GM21526 (cell line): ENCODE results near the gene LUZP2.

ENCODE experiments used
- ATAC-seq: cut with Tn5 transposase; IDR thresholded peaks from one replicate; pipeline ENCODE4 v1.9.1; 2021; ENCODE audit warnings: moderate library complexity; ENCODE audit not compliant: unreplicated experiment, low FRiP score

LUZP2 gene

DNA sequence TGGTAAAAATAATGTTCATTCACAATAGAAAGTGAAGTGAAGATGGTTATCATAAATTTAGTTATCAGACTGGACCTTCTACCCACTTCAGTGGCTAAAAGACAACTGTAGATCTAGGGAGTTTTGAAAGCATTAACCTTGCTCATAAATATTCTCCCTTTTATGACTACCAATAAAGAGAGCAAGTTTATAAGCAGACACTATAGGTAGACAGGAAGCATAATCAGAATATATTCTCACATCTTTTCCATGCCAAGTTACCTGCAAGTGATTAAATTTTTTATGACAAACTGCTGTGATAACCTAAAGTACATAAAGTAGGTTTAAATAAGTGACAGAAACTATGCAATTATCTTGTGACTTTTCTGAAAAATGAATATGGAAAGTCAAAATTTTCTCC, 62.5 kb downstream of the LUZP2 start:
- ATAC-seq = no peak

GRCh38 chr11:24560324-24560723, 63.5 kb downstream of the LUZP2 start:
- no peak for ATAC-seq

- no peak for ATAC-seq
These were observed 70.5 kb downstream of the LUZP2 start for GRCh38 chr11:24567380-24567779.

- no peak for ATAC-seq
These were observed 75.5 kb downstream of the LUZP2 start for GRCh38 chr11:24572376-24572775.

DNA sequence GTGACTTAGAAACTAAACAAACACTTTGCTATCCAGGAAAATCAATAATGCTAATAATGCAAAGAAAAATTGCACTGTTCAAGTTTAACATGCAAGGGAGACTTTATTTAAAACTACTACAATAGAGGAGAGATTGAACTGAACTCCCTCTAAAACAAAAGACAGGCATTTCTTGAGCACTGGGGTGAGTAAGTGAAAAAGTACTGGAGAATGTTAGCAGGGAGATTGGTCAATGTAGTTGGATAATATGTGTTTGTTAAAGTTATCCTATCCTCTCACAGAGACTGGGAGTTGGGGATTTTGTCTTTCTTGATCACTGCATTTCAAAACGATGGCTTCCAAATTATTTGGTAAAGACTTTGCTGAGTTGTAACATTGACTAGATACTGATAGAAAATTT, 77.6 kb downstream of the LUZP2 start:
- no peak for ATAC-seq

GRCh38 chr11:24575392-24575791, 78.5 kb downstream of the LUZP2 start:
- no peak for ATAC-seq

- ATAC-seq = no peak
These were observed 88.3 kb downstream of the LUZP2 start for GRCh38 chr11:24585192-24585591.

DNA sequence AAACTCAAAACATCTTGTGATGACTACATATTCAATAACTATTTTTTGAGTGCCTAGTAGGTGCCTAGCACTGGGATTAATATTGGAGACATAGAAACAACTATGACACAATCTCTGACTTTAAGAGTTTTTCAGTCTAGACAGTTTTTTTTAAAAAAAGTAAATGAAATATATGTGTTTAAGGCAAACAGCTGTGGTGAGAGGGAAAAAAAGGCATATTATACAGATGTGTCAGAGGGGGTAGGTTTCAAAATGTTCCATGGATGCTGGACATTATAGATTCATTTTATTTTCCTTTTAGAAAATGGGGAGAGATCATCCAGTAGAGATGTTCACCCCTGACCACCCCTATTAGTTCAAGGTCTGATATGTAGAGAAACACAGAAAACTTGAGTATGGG, 90.8 kb downstream of the LUZP2 start:
- no peak for ATAC-seq

GRCh38 chr11:24588081-24588480, 91.2 kb downstream of the LUZP2 start:
- ATAC-seq = no peak

DNA sequence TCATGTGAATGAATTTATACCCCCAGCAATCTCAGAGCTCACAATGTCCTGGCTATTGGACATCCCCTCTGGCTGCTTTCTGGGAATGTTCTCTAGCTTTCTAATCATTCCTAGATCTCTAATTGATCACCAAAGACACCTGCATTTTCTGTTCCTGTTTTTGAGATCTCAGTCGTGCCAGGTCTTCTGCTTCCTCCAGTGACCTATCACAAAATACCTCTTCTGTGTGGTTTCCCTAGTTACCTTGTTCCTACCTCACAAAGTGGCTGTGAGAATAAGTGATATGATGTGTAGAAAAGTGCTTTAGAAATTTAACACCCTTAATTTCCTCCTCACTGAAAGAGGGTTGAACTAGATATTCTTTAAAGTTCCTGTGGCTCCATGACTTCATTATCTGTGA, 92.2 kb downstream of the LUZP2 start:
- no peak for ATAC-seq

GRCh38 chr11:24591283-24591682, 94.4 kb downstream of the LUZP2 start:
- ATAC-seq = no peak

DNA sequence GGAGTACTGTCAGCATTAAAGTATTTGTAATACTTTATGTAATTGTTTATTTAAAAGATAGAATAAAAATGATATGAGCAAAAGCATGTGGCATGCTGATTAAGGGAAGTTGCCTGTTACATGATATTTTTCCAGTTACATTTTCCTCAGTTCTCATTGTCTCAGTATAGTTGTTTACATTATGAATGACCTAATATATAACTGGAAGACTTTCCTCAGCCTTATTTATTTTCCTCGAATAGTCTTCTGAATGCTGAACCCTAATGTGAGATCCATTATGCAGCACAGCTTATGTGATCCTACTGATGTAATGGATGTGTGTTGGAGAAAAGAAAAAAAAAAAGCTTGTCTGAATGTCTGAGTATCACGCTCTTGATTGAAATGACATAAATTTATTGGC, 95.5 kb downstream of the LUZP2 start:
- no peak for ATAC-seq

- ATAC-seq = no peak
These were observed 96.5 kb downstream of the LUZP2 start for GRCh38 chr11:24593332-24593731.

GRCh38 chr11:24594401-24594800, 97.5 kb downstream of the LUZP2 start:
- no peak for ATAC-seq

- ATAC-seq = no peak
These were observed 101.8 kb downstream of the LUZP2 start for GRCh38 chr11:24598641-24599040.

DNA sequence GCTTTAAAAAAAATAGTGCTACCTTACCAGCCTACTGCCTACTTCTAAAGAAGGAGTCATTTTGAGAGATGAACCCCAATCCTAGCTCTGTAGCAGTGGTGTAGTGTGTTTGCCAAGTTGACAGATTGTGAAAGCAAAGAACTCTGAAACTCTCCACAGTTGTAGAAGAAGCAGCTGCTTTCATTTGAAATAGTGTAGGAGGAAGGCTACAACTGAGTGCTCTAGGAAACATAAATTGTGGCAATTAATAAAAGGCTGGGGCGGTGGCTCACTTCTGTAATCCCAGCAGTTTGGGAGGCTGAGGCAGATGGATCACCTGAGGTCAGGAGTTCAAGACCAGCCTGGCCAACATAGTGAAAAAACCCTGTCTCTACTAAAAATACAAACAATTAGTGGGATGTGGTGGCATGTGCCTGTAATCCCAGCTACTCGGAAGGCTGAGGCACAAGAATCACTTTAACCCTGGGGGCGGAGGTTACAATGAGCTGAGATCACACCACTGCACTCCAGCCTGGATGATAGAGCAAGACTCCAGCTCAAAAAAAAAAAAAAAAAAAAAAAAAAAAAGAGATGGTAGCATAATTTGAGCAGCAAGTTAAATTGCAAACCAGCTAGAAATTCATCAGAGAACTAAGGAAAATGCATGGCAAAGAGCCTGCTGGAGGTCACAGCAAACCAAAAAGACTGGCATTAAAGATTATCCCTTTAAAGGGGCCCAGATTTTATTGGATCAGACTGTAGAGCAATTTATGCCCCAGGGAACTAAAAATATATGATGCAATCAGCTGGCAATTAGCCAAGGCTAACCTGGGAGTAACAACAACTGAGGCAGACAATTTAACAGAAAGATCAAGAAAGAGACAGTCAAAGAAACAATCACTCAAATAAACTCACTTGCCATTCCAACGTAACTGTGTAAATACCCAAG, 112.6 kb downstream of the LUZP2 start:
- ATAC-seq = no peak

- no peak for ATAC-seq
These were observed 118.8 kb downstream of the LUZP2 start for GRCh38 chr11:24615451-24616160.

GRCh38 chr11:24617856-24618255, 121.0 kb downstream of the LUZP2 start:
- no peak for ATAC-seq

GRCh38 chr11:24619900-24620299, 123.0 kb downstream of the LUZP2 start:
- no peak for ATAC-seq

- ATAC-seq = no peak
These were observed 125.4 kb downstream of the LUZP2 start for GRCh38 chr11:24622262-24622661.

DNA sequence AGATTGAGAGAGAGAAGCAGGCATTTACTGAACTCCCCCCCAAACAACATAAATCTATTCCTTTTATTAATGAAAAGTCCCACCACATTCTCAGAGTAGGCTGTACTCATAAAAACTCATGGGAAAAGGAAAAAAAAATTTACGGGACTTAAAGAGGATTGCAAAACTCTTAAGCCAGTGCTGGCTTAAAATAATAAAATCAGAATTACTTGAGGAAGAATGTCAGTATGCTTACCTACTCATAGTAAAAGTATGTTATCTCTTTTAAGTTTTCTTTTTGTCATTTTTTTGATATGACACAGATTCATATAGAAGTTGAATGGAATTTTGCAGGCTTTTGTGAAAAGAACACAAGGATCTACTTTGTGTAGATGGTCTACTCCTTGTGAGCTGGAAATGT, 126.3 kb downstream of the LUZP2 start:
- no peak for ATAC-seq

DNA sequence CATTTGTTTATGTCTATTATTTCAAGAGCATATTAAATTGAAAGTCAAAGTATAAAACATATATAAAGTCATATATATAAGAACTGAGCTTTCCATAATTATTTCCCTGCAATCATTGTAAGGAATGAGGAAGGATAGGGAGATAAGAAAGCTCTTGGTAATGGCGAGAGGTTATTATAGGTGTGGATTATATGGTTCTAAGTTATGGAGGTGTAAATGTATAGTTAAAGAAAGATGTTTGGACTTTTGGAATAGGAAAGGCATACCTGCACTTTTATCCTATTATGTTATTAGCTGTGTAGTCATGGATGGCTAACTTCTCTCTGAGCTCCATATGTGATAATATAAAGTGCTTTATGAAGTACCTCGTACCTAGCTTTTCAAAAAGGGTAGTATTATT, 127.6 kb downstream of the LUZP2 start:
- ATAC-seq = no peak
